ENCODE results near the gene TMEM156.

GRCh38 chr4:39044364-39044955 is 12.3 kb upstream of the TMEM156 start:
- TF ChIP-seq POLR2AphosphoS5 (IDR thresholded peaks at IDR 0.05; ENCODE audit: low read depth, low read length), result peak; percentile 58; the same call in 1 of the 2 replicates
- TF ChIP-seq POLR2A (IDR thresholded peaks at IDR 0.05; ENCODE audit: low read depth, low read length), result peak; percentile 66

All from GM12892 (cell line).